Fibroblast of villous mesenchyme (primary cell): ENCODE results near the gene SLC25A13. TPM values are rescaled to one million over a fixed set of nuclear protein-coding genes. Genes with fewer than 3 reads are reported as not detected.

ENCODE experiments used
- DNase-seq: peaks from one replicate; pipeline ENCODE4 v3.0.0-alpha.2; 2010; ENCODE audit warnings: low read depth
- H3K4me3 ChIP-seq: 2 replicates; pipeline ENCODE4 v1.5.1; 2011; ENCODE audit warnings: low read depth, mild to moderate bottlenecking, low read length
- CTCF ChIP-seq: IDR thresholded peaks from 2 replicates; pipeline ENCODE4 v1.5.1; 2012; ENCODE audit warnings: low read depth, mild to moderate bottlenecking, low read length; ENCODE audit not compliant: insufficient read depth
- total RNA-seq: library from RNA; depleted of rRNA; stranded (reverse); fragments of >200 nt; gene quantifications from 2 replicates; pipeline ENCODE4 v1.2.3, GENCODE V29; 2012

SLC25A13 gene
- total RNA-seq, 1 donor = 22.5 TPM

- no peak overlapping the region for H3K4me3 ChIP-seq
- DNase-seq = no peak
- no peak for TF ChIP-seq CTCF
These were observed 1.1 kb upstream of the SLC25A13 start for GRCh38 chr7:96322847-96323461.

- TF ChIP-seq CTCF = no peak
- peak overlapping the region; percentile 80 for H3K4me3 ChIP-seq
- no peak for DNase-seq
These were observed 436 bp upstream of the SLC25A13 start for GRCh38 chr7:96322373-96322695.

DNA sequence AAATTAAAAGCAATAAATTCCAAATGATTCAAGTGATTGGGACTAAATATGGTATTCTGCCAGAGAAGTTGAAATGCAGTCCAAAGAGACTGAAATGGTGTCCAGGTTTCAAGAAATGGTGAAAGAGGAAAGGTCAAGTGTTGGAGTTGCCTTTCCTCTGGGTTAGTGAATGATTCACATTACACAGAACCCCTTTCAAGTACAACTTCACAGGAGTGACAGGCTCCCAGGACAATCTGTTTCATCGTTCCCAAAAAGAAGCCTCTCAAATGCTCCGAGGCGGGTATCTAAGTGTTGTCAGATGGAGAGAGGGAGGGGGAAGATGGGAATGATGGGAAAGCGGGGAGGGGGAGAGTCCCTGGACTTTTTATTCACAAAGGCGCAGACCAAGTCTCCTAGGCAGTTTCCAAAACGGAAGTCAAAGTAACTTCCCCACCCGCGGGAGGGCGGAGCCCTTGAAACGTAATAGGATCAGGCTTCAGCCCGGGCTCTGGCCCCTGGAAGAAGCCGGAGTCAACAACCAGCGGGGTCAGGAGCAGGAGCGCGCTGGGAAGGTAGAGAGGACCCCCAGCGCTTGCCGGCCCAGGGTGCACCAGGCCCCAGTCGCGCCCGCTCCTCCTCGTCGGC lies 754 bp downstream of the SLC25A13 start:
- DNase-seq = peak; percentile 91
- peak overlapping the region; percentile 80 for H3K4me3 ChIP-seq
- no peak for TF ChIP-seq CTCF

- peak overlapping the region; percentile 80 for H3K4me3 ChIP-seq
- no peak for DNase-seq
- no peak for TF ChIP-seq CTCF
These were observed 1.5 kb downstream of the SLC25A13 start for GRCh38 chr7:96320442-96320841.

- TF ChIP-seq CTCF = no peak
- H3K4me3 ChIP-seq = no peak overlapping the region
- no peak for DNase-seq
These were observed 2.5 kb downstream of the SLC25A13 start for GRCh38 chr7:96319439-96319838.

DNA sequence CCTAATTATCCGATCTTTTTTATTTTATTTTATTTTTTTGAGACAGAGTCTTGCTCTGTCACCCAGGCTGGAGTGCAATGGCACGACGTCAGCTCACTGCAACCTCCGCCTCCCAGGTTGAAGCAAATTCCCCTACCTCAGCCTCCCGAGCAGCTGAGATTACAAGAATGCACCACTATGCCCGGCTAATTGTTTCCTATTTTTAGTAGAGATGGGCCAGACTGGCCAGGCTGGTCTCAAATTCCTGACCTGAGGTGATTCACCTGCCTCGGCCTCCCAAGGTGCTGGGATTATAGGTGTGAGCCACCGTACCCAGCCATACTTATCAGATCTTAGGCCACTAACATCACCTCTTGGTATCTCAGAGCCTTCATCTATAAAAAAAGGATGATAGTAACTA lies 4.9 kb downstream of the SLC25A13 start:
- no peak overlapping the region for H3K4me3 ChIP-seq
- no peak for TF ChIP-seq CTCF
- no peak for DNase-seq

DNA sequence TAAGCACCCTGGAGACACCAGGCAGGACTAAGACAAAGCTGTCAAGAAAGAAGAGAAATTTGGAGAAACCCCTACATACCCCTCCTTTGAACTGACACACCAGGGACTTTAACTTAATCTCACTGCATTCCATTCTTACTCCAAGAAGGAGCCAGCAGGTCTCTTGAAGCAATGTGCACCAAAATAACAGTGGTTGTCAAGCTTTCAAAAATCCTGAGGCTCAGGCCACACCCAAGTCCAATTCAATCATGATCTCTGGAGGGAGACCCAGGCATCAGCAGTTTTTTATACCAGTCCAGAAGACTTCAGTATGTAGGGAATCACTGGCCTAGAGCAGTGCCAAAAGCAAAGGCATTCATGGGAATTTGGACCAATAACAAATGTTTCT lies 6.8 kb downstream of the SLC25A13 start:
- no peak for TF ChIP-seq CTCF
- H3K4me3 ChIP-seq = no peak overlapping the region
- no peak for DNase-seq
